GM18907 (cell line): ENCODE data around the gene SLC1A2.

Source experiments
- ATAC-seq: cut with Tn5 transposase; IDR thresholded peaks from one replicate; pipeline ENCODE4 v1.9.1; 2021; ENCODE audit warnings: mild to moderate bottlenecking, moderate library complexity; ENCODE audit not compliant: unreplicated experiment

SLC1A2 gene

GRCh38 chr11:35330156-35330889 lies 89.0 kb downstream of the SLC1A2 start:
- no peak for ATAC-seq

DNA sequence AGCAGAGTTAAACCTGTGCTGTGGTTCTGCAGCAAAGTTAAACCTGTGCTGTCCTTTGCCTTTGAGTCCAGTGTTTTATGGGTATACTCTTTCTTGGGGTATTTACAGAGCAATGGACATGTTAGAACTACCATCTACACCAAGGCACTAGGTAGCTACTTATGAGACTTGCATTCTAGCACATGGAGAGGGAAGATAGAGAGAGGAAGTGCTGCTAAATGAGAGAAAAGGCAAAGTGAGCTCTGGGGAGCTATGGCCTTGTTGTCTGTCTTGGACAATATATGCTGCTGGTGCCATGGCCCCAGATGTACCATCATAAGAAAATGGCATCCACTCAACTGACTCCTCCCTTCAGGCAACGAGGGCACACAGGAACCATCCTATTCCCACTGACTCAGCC lies 91.5 kb downstream of the SLC1A2 start:
- no peak for ATAC-seq

DNA sequence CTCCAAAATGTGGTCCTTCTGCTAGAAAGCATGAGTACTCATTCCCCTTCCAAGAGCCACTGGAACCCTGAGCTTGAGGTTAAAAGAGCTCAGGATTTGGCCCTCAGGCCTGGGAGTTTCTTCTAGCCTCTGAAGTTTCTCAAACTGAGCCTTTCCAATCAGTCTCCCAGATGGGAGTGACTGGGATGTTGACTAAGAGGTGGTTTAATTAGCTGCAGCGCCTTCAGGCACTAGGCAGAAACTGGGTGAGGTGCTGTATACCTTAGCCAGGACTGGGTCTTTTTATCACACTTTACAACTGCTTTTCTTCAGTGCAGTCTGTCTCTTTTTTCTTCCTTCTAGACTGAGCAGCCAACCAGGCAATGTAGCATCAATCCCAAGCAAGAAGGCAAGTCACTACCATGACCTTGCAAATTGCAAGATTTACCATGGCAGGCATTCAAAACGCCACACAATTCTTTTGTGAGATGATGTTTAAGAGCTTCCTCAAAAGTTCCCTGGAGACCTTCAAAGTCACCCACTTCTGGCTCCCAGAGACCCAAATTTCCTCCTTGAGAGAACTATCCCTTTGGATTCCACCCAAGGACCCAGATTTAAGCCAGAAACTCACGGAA lies 93.0 kb downstream of the SLC1A2 start:
- ATAC-seq, result no peak

- no peak for ATAC-seq
Measured at GRCh38 chr11:35324981-35325380, 94.4 kb downstream of the SLC1A2 start.

DNA sequence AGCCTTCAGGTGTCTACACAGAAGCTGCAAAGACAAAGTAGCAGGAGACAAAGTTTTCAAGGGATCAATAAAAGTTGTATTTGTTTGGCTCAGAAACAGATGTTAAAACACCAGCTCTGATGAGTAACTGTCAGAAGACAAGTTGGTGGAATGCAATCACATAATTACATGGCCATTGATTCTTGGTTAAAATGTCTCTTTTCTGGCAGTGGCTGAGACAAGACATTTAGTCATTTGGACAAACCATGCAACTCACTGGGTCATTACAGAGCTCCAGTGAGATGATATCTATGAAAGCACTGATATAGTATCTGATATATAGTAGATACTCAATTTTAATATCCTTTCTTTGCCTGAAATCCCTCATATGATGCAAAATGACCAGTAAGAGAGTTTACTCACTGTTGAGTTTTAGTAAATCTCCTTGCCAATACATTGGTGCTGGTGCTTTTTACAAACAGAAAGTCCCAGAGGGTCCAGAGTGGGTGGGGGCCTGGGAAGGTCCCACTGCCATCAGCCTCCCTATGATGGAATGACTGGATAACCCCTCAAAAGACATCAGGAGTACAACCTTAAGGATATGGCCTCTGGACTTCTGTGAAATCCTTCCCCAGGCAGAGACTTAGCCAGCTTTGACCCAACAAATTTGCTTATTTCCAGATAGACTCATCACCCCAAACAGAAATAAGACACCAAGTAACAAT lies 95.0 kb downstream of the SLC1A2 start:
- no peak for ATAC-seq

- ATAC-seq, result no peak
Measured at GRCh38 chr11:35323076-35323868, 96.1 kb downstream of the SLC1A2 start.

GRCh38 chr11:35322318-35322979 lies 96.9 kb downstream of the SLC1A2 start:
- no peak for ATAC-seq

DNA sequence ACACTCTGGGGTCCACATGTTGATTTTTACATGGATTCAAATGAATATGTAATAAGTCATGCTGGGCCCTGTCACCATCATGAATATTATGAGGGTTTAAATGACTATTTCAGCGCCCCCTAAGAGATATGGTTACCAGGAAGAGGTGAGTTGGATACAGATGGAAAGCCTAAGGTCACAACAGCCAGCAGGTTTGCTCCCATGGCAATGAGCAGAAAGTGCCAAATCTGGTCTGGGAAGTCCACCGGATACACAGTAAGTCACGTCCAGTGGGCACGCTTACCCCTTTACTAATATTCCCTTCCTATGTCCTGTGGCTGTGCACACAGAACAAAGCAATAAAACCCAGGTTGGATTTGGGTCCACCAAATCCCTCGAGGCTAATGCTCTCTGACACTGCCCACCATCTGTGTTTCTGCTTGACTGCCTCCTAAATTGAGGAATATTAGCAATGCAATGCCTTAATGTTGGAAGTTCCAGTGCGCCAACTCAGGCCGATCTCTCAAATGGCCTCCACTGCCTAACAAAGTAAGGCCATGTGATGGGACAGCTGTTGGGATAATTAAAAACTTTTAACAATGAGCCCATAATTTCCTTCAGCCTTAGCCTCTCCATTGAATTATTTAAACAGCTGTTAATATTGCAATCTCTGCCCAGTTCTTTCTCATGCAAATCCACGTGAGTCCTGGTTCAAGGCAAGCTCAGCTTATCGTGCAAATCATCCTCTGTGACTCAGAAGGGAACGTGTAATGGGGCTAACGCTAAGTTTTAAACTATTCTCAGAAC lies 97.6 kb downstream of the SLC1A2 start:
- ATAC-seq, result no peak

- ATAC-seq, result no peak
Measured at GRCh38 chr11:35321111-35321510, 98.2 kb downstream of the SLC1A2 start.

DNA sequence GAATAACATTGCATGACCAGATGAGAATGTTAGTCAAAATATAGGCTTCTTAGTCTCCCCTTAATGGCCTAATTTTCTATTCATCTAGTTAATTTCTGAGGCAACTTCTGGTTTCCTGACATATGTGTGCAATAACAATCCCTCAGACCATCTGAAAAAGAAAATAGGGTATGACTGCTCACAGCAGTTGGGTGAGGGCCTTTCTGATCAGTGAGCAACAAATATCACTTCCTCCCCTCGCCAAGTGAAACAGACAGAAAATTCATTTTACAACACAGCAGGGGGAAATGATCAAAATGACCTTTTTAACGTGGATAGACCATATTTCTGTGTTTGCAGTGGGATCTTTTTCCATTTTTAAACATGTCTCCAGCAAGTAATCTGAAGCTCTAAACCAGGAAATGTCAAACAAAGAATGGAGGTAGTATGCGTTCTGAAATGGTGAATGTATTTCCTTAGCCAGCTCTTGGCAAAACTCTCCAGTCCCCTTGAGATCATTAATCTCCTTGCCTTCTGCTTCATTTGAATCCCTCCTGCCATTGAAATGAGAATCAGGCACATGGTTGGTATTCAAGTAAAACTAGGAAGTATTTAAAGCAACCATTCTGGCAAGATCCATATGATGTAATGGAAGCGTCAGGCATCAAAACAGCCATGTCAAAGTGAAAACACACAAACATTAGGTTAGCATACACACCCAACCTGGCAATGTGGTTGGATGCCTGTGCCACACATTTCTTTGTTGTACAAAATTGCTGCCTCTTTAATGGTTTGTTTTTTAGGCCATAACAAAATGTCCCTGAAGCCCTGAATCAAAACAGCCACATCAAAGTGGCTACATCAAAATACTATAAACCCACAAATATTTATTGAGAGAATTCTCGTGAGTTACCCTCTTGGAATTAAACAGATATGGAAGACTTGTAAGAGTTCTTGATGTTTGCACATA lies 100.1 kb downstream of the SLC1A2 start:
- no peak for ATAC-seq

DNA sequence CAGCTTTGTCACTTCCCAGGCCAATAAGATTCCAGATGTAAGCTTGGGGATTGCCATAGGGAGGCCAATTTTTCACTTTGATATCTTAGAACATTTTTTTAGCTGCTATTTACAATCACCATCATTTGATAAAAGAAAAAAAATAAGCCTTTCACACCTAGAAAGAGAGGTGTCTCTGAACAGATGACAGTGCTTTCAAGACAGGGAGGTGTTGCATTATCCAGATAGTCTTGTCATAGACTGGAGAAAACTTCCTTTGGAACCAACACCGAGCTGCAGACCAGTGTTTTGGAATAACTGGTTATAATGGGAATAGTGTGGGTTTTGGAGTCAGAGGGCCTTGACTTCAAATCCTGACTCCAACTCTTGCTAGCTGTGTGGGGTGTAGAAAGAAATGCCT lies 101.0 kb downstream of the SLC1A2 start:
- no peak for ATAC-seq

GRCh38 chr11:35317253-35317652 lies 102.1 kb downstream of the SLC1A2 start:
- ATAC-seq, result no peak

DNA sequence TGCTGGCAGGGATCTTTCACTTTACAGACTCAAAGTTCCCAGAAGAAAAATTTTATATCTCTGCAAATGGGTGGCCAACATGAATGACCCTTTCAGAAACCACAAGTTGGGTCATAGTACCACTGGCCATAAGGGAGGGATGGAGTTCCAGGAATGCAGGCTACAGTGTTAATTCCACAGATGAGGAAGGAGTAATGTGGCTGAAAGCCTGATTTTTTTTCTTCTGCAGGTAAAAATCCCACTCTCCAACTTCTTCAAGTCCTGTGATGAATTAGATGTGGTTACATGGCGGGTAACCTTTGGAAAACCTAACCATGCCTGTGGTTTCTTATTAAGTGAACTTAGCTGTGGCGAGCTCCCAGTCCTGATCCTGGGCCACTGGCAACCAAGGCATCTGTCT lies 103.2 kb downstream of the SLC1A2 start:
- no peak for ATAC-seq

DNA sequence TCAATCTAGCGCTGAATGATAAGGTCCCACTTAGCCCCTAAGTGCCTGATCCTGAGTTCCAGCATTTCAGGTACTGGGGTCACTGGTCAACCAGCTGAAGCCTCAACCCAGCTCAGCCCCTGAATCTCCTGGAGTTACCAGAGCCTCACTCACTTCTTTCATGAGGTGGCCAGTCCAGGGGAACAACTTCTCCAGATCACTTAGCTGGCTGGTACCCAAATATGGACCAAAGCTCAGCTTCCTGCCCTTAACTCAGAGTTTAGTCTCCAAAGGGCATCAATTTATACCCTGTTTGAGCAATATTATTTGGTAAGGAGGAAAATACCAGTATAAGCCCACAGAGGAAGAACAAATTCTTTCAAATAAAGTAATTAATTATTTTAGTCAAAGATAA lies 105.6 kb downstream of the SLC1A2 start:
- peak; percentile 32 for ATAC-seq

- ATAC-seq, result peak; percentile 89
Measured at GRCh38 chr11:35313066-35313759, 106.1 kb downstream of the SLC1A2 start.

GRCh38 chr11:35311331-35311730 lies 108.0 kb downstream of the SLC1A2 start:
- no peak for ATAC-seq

DNA sequence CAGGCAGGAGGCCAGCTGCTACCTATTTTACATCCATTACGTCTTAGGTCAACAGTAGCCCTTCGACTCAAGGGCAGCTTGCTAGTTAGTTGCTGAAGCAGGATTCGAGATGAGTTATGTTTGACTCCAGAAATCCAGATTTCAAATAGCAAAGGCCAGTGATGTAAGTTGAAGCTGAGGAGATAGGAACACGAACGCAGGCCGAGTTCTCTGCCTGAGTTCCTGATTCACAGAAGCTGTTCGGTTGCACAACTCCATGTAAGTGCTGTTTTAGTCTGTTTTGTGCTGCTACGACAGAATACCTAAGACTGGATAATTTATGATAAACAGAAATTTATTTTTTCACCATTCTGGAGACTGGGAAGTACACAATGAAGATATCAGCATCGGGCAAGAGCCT lies 111.2 kb downstream of the SLC1A2 start:
- ATAC-seq, result no peak

DNA sequence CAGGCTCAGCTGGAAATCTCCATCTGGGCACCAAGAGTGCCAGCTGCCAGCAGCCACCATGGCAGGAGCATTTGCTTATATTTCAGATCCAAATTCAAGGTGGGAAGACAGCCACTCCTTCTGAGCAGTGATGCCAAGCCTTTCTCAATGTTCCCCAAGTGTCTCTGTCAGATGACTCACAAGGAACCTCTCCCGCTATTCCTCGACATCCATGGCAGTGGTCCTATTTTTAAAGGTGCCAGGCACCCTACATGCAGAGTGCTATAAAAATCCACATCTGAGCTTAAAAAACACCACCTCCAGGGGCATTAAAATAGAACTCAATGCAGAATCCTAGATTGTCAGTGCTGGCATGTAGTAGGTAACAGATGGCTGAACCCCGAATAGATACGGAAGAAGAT lies 112.1 kb downstream of the SLC1A2 start:
- ATAC-seq, result no peak
